Mesodermal cell (in vitro differentiated cells): ENCODE measurements around the gene KCNK3.

ENCODE experiments used
- H3K27ac ChIP-seq: 2 replicates; pipeline ENCODE4 v1.7.0; 2013; ENCODE audit warnings: mild to moderate bottlenecking, low read depth, low read length, moderate library complexity; ENCODE audit not compliant: severe bottlenecking
- H3K36me3 ChIP-seq: 2 replicates; pipeline ENCODE4 v1.7.1; 2013; ENCODE audit warnings: mild to moderate bottlenecking, low read length, moderate library complexity; ENCODE audit not compliant: control insufficient read depth, insufficient read depth
- H3K4me1 ChIP-seq: one replicate; pipeline ENCODE4 v1.7.1; 2013; ENCODE audit warnings: mild to moderate bottlenecking, low read length; ENCODE audit not compliant: insufficient read depth, control insufficient read depth, poor library complexity, severe bottlenecking
- H3K4me3 ChIP-seq: 2 replicates; pipeline ENCODE4 v1.7.0; 2013; ENCODE audit warnings: low read length, control low read depth, mild to moderate bottlenecking; ENCODE audit not compliant: insufficient read depth, poor library complexity, severe bottlenecking; ENCODE audit errors: extremely low read depth
- H3K9me3 ChIP-seq: 2 replicates; pipeline ENCODE4 v1.7.1; 2013; ENCODE audit warnings: mild to moderate bottlenecking, low read length, moderate library complexity; ENCODE audit not compliant: control insufficient read depth
- WGBS, 2 experiments: methylation state at CpG; one replicate each; pipeline ENCODE4 v1.1.5; 2013; ENCODE audit warnings: missing lambda C conversion rate in 2 of 2; ENCODE audit not compliant: insufficient coverage in 2 of 2; 5-methylcytosine and 5-hydroxymethylcytosine counted together

KCNK3 gene

GRCh38 chr2:26666671-26667070 is 25.9 kb upstream of the KCNK3 start:
- no peaks in the 10 kb centered on the region for H3K36me3 ChIP-seq
- no peak overlapping the region for H3K27ac ChIP-seq
- H3K9me3 ChIP-seq = no peaks in the 10 kb centered on the region
- H3K4me1 ChIP-seq = peaks cover 8% of the 10 kb centered on the region
- WGBS, 2 experiments = 91 to 100% methylated on average over 1 of the region's 2 CpGs
- H3K4me3 ChIP-seq = no peak overlapping the region

GRCh38 chr2:26668041-26668440 is 24.5 kb upstream of the KCNK3 start:
- Histone ChIP-seq H3K4me1 (peaks cover 8% of the 10 kb centered on the region), H3K36me3 (no peaks in the 10 kb centered on the region), H3K9me3 (no peaks in the 10 kb centered on the region), H3K27ac (no peak overlapping the region), H3K4me3 (no peak overlapping the region)
- WGBS, 2 experiments = 96% methylated on average over 2 to 4 of the region's 4 CpGs

- Histone ChIP-seq H3K27ac (no peak overlapping the region), H3K36me3 (no peaks in the 10 kb centered on the region)
These were observed 23.4 kb upstream of the KCNK3 start for GRCh38 chr2:26668856-26669750.

GRCh38 chr2:26670171-26670570 is 22.4 kb upstream of the KCNK3 start:
- WGBS, 2 experiments = 56 to 60% methylated on average over 1 of the region's 3 CpGs
- Histone ChIP-seq H3K4me1 (peaks cover 8% of the 10 kb centered on the region), H3K9me3 (no peaks in the 10 kb centered on the region), H3K36me3 (no peaks in the 10 kb centered on the region), H3K4me3 (no peak overlapping the region), H3K27ac (no peak overlapping the region)

More at GRCh38 chr2:26668856-26669750, 23.4 kb upstream of the KCNK3 start:
- peaks cover 8% of the 10 kb centered on the region for H3K4me1 ChIP-seq
- H3K9me3 ChIP-seq = no peaks in the 10 kb centered on the region
- H3K4me3 ChIP-seq = no peak overlapping the region
- WGBS, 2 experiments = 89 to 93% methylated on average over 5 to 8 of the region's 8 CpGs

- Histone ChIP-seq H3K4me3 (no peak overlapping the region), H3K4me1 (peaks cover 8% of the 10 kb centered on the region), H3K9me3 (no peaks in the 10 kb centered on the region), H3K36me3 (no peaks in the 10 kb centered on the region), H3K27ac (no peak overlapping the region)
- 88 to 97% methylated on average over 4 to 5 of the region's 5 CpGs for WGBS, 2 experiments
These were observed 21.5 kb upstream of the KCNK3 start for GRCh38 chr2:26670931-26671460.

- H3K36me3 ChIP-seq = no peaks in the 10 kb centered on the region
- WGBS, 2 experiments = 98 to 100% methylated on average over 2 to 3 of the region's 5 CpGs
- H3K9me3 ChIP-seq = no peaks in the 10 kb centered on the region
- H3K4me3 ChIP-seq = no peak overlapping the region
- no peak overlapping the region for H3K27ac ChIP-seq
- peaks cover 8% of the 10 kb centered on the region for H3K4me1 ChIP-seq
These were observed 20.8 kb upstream of the KCNK3 start for GRCh38 chr2:26671691-26672090.

GRCh38 chr2:26672112-26672817 is 20.3 kb upstream of the KCNK3 start:
- WGBS, 2 experiments = 80 to 81% methylated on average over 8 to 10 of the region's 11 CpGs
- H3K27ac ChIP-seq = no peak overlapping the region
- no peak overlapping the region for H3K4me3 ChIP-seq
- no peaks in the 10 kb centered on the region for H3K9me3 ChIP-seq
- H3K36me3 ChIP-seq = no peaks in the 10 kb centered on the region
- H3K4me1 ChIP-seq = peaks cover 8% of the 10 kb centered on the region

GRCh38 chr2:26672818-26673393 is 19.6 kb upstream of the KCNK3 start:
- Histone ChIP-seq H3K4me1 (peaks cover 8% of the 10 kb centered on the region), H3K27ac (no peak overlapping the region), H3K4me3 (no peak overlapping the region), H3K9me3 (no peaks in the 10 kb centered on the region), H3K36me3 (no peaks in the 10 kb centered on the region)
- WGBS, 2 experiments = 91 to 98% methylated on average over 7 to 9 of the region's 9 CpGs

- Histone ChIP-seq H3K9me3 (no peaks in the 10 kb centered on the region), H3K4me1 (peaks cover 8% of the 10 kb centered on the region), H3K4me3 (no peak overlapping the region), H3K36me3 (no peaks in the 10 kb centered on the region), H3K27ac (no peak overlapping the region)
- 92% methylated on average over 13 to 14 of the region's 14 CpGs for WGBS, 2 experiments
These were observed 18.3 kb upstream of the KCNK3 start for GRCh38 chr2:26674002-26674751.

GRCh38 chr2:26674771-26675170 is 17.8 kb upstream of the KCNK3 start:
- H3K27ac ChIP-seq = no peak overlapping the region
- peaks cover 7% of the 10 kb centered on the region for H3K4me1 ChIP-seq
- WGBS, 2 experiments = 83 to 90% methylated on average over 6 to 9 of the region's 13 CpGs

More at GRCh38 chr2:26674771-26675170, 17.8 kb upstream of the KCNK3 start:
- Histone ChIP-seq H3K9me3 (no peaks in the 10 kb centered on the region), H3K36me3 (no peaks in the 10 kb centered on the region), H3K4me3 (no peak overlapping the region)
